Measurements from ENCODE around the gene COASY.

DNA sequence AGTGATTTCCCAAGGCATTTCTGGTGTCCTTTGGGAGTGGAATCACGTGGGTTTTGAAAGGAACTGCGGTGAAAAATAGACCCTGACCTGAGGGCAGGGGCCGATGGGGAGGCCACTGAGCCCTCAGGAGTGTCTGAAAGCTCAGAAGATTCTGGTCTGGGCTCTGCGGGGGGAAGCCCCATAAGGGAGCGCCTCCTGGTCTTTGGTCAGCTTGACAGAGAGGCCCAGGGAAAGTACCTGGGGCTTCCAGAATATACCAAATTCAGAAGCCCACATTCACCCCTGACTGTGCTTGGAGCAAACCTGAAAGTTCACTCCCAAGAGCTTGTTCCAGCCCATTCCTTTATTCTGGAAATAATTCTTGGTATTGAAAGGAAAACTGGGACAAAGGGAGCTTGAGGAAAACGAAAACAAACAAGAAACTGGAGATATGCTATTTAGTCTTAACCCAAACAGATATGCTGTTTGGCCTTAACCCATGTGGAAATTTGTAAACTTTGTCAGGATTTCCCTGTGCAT is 49.2 kb upstream of the COASY start:
- TF ChIP-seq, protein P1, sequence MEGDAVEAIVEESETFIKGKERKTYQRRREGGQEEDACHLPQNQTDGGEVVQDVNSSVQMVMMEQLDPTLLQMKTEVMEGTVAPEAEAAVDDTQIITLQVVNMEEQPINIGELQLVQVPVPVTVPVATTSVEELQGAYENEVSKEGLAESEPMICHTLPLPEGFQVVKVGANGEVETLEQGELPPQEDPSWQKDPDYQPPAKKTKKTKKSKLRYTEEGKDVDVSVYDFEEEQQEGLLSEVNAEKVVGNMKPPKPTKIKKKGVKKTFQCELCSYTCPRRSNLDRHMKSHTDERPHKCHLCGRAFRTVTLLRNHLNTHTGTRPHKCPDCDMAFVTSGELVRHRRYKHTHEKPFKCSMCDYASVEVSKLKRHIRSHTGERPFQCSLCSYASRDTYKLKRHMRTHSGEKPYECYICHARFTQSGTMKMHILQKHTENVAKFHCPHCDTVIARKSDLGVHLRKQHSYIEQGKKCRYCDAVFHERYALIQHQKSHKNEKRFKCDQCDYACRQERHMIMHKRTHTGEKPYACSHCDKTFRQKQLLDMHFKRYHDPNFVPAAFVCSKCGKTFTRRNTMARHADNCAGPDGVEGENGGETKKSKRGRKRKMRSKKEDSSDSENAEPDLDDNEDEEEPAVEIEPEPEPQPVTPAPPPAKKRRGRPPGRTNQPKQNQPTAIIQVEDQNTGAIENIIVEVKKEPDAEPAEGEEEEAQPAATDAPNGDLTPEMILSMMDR (IDR thresholded peaks at IDR 0.05; ENCODE audit: low read length), result no peak
- TF ChIP-seq EZH2 (IDR thresholded peaks at IDR 0.05; ENCODE audit: borderline replicate concordance, low read length), result no peak

Measured in OCI-LY1 (cell line).